Suprapubic skin (tissue), 4 donors: ENCODE results near the gene CXCR6.

Experiments used
- CTCF ChIP-seq, 2 donors: fragments of 200-600 bp in 1 of 2; fragments of 450-650 bp in 1 of 2; sonication (generic) in 1 of 2; IDR thresholded peaks; one replicate each; pipeline ENCODE4 v1.5.1; 2016 to 2019; ENCODE audit warnings: antibody characterized with exemption in 2 of 2, mild to moderate bottlenecking in 1 of 2, moderate library complexity in 1 of 2
- EP300 ChIP-seq: sonication (generic); formaldehyde crosslinking; IDR thresholded peaks from one replicate; pipeline ENCODE4 v1.6.1; 2017; ENCODE audit warnings: antibody characterized with exemption
- POLR2A ChIP-seq, 2 donors: fragments of 450-650 bp; IDR thresholded peaks; one replicate each; pipeline ENCODE4 v1.6.1; 2017; ENCODE audit warnings: antibody characterized with exemption in 2 of 2, mild to moderate bottlenecking in 2 of 2, moderate library complexity in 2 of 2
- POLR2AphosphoS5 ChIP-seq, 3 donors: sonication (generic); formaldehyde crosslinking; IDR thresholded peaks; one replicate each; pipeline ENCODE4 v1.6.1; 2017; ENCODE audit warnings: antibody characterized with exemption in 3 of 3

DNA sequence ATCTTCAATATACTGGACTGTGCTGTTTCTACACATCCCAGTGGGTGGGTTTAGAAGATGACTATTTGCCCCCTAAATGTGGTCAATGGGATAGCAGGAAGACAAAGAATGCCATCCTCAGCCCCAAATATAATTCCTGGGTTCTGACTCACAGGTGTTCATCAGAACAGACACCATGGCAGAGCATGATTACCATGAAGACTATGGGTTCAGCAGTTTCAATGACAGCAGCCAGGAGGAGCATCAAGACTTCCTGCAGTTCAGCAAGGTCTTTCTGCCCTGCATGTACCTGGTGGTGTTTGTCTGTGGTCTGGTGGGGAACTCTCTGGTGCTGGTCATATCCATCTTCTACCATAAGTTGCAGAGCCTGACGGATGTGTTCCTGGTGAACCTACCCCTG lies 3.0 kb downstream of the CXCR6 start:
- TF ChIP-seq POLR2A (IDR thresholded peaks at IDR 0.05) (no peak), EP300 (no peak), CTCF (IDR thresholded peaks at IDR 0.05) (no peak), POLR2AphosphoS5 (IDR thresholded peaks at IDR 0.05) (no peak)
